Activated CD4-positive, alpha-beta T cell treated with anti-CD3 and anti-CD28 coated beads, Interleukin-2, amount 50 U/mL, for 24 hours (primary cell): ENCODE data around the gene PMS2.
"Not testable (repeated sequence)": the region's sequence is repeated elsewhere in the genome, so short reads cannot be mapped to it uniquely, and the experiment has no call there.

ENCODE experiments used
- DNase-seq, 2 donors: peaks; one replicate each; pipeline ENCODE4 v3.0.0-alpha.2; 2020; ENCODE audit warnings: low read depth in 1 of 2, low spot score in 1 of 2

PMS2 gene

DNA sequence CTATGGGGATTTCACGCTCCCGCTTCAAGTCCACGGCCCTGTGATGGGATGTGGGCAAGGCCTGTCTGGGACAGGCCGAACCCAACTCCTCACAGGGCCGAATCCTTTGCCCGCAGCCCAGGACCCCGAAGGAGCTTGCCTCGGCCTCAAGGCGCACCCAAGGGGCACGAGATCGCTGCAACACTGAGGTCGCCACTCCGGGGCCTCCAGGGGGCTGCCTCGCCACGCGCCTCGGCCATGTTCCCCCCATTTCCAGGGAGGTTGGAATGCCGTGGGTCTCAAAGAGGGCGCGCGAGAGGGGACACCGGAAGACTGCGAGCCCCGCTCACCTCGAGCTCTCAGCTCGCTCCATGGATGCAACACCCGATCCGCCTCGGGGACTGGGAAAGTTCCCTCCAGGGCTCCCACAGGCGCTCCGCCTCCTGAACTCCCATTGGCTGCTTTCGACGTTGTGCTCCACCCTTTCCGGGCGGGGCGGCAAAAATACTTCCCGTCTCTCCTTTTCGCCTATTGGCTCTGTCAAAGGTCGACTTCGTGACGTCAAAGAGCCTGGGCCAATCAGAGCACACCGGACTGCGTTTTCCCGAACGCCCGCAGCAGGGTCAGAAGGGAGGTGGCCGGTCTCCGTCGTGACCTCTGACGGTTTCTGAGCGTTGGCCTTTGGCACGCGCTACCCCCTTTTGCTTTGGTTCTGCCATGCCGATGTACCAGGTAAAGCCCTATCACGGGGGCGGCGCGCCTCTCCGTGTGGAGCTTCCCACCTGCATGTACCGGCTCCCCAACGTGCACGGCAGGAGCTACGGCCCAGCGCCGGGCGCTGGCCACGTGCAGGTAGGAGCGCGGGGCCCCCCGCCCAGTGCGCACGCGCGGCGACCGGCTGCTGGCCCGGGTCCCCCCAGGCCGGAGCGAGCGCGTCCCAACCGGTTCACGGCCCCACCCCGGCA is at the start of gene PMS2, which contains the start of gene AIMP2:
PMS2 (minus strand) TSS at position 382 of the 944 bp plus-strand sequence; CDS start at position 352, 30 bp downstream.
AIMP2 (plus strand) TSS at position 605 of the 944 bp plus-strand sequence; CDS start at position 697, 92 bp downstream.
- peak; percentile 91 to 98 for DNase-seq

DNA sequence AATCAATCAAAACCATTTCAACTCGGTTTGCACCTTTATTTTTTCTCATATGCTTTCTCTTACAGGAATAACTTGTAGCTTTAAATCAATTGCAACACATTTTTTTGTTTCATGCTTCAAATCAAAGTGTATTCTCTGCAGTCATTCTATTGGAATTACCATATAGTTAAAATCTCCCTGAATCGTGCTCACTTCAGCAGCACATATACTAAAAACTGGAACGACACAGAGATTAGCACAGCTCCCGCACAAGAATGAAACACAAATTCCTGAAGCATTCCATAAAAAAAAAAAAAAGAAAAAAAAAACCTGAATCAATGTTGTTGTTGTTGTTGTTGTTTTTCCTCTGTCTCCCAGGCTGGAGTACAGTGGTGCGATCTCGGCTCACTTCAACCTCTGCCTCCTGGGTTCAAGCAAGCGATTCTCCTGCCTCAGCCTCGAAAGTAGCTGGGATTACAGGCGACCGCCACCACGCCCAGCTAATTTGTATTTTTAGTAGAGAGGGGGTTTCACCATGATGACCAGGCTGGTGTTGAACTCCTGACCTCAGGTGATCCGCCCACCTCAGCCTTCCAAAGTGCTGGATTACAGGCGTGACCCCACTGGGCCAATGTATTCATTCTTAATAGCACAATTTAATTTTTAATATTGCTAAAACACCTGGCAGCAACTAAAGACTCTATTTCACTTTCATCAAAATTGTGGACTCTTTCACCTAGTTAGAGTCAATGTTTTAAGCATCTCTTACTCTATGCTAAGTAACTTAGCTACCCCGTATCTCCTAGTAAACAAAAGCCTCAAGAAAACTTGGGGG is 48.7 kb upstream of the PMS2 start:
- DNase-seq: no peak

GRCh38 chr7:6056616-6057015 is 47.8 kb upstream of the PMS2 start:
- no peak for DNase-seq

DNA sequence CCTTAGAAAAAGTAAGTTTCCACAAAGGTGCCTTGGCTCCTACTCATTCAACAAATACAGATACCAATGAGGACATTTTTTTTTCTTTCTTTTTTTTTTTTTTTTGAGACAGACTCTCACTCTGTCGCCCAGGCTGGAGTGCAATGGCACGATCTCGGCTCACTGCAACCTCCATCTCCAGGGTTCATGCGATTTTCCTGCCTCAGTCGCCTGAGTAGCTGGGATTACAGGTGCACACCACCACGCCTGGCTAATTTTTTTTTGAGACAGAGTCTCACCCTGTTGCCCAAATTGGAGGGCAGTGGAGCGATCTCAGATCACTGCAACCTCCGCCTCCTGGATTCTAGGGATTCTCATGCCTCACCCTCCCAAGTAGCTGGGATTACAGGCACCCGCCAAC is 42.3 kb upstream of the PMS2 start:
- not testable (repeated sequence) for DNase-seq

DNA sequence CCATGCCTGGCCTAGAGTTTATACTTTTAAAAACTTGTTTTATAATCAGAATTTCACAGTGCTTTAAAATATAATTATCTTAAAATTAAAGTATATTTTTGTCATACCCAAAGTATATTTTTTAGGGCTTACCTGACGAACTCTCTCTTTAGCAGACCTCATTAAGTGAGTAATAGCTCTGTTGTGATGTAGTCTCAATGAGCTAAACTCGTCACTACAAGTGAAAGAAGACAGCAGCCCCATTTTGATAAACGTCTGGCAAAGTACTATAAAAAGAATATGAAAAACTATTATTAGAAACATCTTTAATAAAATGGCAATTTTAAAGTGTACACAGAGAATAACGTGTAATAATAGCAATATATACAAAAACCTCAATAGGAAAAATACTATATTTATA is 40.9 kb upstream of the PMS2 start:
- no peak for DNase-seq

DNA sequence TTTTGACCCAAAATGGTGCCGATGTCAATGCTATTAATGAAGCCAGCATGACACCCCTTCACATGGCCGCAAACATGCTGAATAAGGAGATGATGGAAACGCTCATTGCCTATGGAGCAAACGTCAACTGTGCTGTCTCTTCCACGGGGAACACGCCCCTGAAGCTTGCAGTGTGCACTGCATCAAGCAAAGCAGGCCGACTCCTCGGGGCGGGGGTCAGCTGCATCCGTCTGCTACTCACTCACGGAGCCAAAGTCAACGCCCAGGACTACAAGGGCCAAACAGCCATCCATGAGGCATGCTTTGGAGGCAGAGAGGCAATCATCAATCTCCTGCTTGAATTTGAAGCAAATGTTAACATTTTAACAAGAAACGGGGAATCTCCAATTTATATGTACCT is 26.8 kb upstream of the PMS2 start:
- DNase-seq: no peak

GRCh38 chr7:6035165-6035564 is 26.3 kb upstream of the PMS2 start:
- no peak for DNase-seq

GRCh38 chr7:6032641-6033040 is 23.8 kb upstream of the PMS2 start:
- DNase-seq: no peak

DNA sequence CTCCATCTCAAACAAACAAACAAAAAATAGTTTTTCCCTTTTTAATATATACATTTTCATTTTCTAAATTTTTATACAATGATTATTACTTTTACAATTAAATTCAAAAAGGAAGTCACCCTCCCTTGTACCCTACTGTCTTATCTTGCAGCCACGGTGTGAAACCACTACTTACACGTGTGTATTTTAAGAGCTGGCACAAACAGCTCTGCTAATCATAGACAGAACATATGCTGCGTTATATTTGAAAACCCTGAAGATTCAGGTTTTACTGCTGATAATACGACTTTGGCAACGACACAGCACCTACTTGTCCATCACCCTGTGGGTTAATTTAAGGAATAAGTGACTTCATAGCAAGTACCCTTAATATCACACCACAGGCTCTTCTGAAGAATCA is 23.3 kb upstream of the PMS2 start:
- no peak for DNase-seq

- DNase-seq: no peak
Observed at GRCh38 chr7:6031567-6031966, 22.7 kb upstream of the PMS2 start.

DNA sequence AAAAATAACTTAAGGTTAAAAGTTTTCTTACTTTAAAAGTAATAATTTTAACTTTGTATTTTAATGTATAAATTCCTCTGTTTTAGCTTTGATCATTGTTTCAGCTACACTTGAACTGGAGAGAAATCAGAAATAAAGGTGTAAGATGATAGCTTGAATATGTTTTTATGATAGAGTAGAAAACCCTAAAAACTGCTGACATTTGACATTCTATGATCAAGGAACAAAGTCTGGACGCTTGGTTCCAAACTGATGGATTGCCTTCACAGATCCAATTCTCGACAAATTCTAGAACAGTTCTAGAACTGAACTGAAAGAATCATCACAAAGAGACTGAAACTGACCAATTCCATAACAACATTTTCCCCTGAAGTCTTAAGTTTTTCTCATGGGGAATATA is 22.1 kb upstream of the PMS2 start, which contains the start of gene ANKRD61:
ANKRD61 (plus strand) TSS at position 389 of the 400 bp plus-strand sequence; CDS start at position 389, 0 bp downstream.
- no peak for DNase-seq

- no peak for DNase-seq
Observed at GRCh38 chr7:6028563-6028962, 19.7 kb upstream of the PMS2 start.

DNA sequence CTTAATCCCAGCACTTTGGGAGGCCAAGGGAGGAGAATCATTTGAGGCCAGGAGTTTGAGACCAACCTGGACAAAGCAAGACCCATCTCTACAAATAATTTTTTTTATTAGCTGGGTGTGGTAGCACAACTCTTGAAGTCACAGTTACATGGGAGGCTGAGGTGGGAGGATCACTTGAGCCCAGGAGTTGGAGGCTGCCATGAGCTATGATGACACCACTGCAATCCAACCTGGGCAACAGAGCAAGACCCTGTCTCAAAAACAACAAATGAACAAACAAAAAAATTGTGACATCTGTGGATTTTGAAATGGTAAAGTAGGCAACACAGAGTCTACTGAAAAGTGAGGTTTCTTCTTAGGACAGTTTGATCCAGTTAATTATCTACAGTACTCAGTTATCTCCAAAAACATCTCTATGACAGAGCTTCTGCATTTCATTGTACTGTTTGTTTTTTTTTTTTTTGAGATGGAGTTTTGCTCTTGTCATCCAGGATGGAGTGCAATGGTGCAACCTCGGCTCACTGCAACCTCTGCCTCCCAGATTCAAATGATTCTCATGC is 19.0 kb upstream of the PMS2 start:
- no peak for DNase-seq

GRCh38 chr7:6026820-6027311 is 18.0 kb upstream of the PMS2 start:
- no peak for DNase-seq

DNA sequence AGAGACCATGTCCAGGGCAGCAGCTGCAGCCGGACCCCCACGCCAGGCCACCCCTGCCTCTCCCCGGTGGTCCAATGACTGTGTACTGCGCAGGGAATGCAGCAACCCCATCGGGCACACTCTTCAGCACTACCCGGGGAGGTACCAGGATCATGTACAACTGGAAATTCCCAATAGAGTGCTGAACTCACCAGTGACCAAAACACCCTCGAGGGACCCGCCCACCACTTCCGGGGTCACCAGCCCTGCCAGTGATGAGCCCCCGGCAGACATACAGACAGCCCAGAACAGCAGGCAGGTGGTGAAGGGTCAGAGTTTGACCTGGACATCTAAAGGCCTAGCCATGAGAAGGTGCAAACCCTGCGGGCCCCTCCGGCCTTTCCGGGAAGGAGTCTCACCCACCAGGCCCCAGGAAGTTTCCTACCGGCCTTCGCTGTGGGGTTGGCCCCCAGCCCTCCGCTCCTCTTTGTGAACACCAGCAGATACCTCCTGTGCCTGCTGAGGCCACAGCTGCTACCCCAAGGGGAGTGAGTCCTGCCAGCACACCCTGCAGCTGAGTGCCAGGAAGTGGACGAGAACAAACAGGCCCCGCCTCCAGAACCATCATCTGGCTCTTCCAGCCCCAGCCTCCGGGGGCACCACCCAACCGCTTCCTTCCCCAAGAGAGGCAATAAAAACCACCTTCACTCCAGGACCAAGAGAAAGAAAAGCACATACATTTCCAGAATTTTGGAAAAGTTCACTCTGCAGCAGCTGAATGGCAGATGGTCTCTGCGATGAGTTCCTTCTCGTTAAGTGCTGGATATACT is 17.4 kb upstream of the PMS2 start:
- DNase-seq: peak; percentile 6 to 39

DNA sequence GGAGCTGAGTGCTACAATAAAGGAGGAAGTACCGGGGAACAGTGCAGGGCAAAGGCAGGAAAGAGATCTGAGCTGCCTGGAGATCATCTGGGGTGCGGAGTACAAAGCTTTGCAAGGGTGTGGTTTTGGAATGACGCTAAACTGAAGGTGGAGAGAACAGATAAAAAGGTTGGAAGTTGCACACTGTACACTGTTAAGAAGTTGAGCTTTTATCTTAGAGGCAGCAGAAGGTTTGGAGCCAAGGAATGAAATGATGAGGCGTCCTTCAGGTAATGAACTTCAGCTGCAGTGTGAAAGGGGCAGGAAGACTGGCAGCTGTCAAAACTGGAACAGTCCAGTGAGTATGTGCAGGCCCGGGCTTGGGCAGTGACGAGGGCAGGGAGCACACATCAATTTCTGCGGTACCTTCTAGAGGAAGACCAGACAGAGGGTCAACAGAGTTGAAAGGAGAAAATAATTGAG is 15.2 kb upstream of the PMS2 start:
- DNase-seq: no peak

- DNase-seq: no peak
Observed at GRCh38 chr7:6022707-6023106, 13.9 kb upstream of the PMS2 start.

GRCh38 chr7:6020371-6021286 is 11.8 kb upstream of the PMS2 start:
- no peak for DNase-seq

- DNase-seq: no peak
Observed at GRCh38 chr7:6016653-6016966, 7.8 kb upstream of the PMS2 start.
